Inflammatory macrophage treated with lipopolysaccharide for 1 hour (primary cell): ENCODE results near the gene NMNAT3.
A peak's percentile ranks its signal among the peaks of the same experiment; 100 is the strongest.

Source experiments
- DNase-seq, 2 donors: peaks; one replicate each; pipeline ENCODE4 v3.0.0-alpha.2; 2020 to 2022

The NMNAT3 gene

DNA sequence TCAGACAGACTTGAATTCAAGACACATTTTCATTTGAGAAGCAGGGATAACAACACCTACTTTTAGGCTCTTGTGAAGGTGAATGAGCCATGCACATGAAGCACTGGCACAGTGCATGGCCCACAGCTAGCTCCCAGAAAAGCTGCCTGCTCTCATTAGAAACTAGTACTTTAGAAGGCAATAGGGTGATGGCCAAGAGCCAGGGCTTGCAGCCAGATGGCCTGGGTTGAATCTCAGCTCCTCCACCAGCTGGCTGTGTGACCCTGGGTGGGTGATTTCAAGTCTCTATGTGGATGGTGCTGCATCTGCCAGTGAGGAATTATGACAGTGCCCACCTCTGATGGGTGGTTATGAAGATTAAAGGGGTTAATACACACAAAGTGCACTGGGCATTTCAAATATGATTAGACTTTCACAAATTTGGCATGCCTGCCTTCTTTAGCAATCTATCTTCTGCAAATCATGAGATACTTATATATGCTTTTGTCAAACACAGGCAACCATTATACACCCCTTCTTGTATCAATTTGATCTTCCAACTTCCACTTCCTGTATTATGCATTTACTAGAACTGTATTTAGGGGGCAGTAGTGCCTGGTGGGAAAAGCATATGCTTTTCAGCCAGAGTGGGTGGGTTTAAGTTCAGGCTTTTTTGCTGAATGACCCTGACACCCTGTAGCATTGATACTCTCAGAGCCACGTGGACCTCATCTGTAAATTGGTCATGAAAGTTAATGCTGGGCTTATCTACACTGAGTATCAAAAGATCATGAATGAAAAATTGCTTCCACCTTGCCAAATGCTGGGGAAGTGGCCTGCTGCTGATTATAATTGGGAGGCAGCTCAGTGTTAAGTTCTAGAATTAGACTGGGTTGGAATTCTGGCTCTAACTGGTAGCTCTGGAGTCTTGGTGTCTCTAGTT is 103.5 kb downstream of the NMNAT3 start:
- DNase-seq, result peak; percentile 12 to 19

DNA sequence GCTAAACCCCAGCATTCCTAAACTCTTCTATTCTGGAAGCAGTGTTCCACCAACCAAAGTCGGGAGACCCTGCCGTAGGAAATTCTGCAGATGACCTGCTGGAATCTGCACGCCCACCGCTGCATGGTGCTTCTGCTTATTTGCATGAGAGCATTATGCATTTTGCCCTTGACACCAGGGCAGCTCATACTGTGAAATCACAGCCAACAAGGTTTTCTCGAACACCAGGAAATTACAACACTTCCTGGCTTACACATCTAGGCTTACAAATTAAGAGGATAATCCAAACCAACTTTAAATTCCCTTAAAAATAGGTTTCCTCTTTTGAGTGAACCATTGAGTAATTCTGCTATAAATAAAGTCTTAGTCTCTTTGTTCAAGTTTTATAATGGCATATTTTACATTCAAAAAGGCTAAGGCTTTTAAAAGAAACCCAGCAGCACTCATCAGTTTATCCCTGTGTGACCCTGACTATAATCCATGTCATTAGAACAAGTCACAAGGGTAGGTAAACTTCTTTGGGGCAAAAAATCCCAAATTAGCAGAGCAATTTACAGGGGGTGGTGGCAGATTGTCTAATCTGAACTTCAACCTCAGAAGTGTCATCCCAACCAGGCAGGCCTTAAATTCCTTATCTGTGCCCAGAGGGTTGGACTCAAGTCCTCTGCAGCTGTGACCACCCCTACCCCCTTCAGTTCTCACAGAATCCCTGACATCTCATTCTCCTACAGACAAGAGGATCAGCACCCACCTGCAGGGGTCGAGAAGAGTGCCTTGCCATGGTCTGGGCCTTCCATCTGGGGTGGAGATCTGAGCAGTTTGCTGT is 104.7 kb downstream of the NMNAT3 start:
- DNase-seq, result peak; percentile 90 to 95

DNA sequence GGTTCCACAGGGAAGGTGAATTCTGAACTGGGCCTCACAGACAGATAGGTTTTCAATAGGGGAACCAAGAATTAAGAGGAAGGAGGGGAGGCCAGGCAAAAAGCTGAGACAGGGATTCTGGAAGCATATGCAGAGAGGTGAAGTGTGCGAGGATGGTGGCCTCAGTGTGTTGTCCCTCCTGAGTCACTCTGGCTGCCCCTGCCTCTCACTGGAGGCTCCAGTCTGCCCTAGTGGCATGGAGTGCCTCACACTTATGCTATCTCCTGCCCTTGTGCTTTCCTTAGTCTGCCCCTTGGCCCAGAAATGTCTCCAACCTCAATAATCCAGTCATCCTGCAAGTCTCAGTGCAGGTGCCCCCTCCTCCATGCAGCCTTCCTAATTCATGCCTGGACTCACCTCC is 106.1 kb downstream of the NMNAT3 start:
- peak in 1 of 2 donors; percentile 23 for DNase-seq

DNA sequence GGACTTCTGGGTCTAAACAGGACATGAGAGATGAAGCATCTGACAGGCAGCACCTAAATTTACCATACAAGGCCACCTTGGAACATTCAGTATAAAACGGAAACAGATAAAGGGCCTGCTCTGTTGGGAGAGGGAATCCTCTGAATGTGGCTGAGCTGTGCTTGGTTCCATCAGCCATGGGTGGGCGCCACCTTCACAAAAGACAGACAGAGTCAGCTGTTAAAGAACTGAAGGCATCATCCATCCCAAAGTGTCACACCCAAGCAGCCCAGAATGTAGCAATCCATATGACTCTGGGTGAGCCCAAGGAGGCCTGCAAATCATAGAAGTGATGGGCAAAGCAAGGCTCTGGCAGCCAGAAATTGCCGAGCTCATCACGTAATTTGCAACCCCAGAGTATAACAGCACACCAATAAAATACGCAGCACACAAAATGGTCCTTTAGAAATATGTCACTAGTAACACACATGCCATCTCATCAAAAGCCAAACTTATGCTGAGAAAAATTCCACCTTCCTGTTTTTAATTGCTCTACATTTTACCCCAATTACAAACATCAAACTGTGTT is 113.4 kb downstream of the NMNAT3 start:
- DNase-seq, result peak; percentile 43 to 46

DNA sequence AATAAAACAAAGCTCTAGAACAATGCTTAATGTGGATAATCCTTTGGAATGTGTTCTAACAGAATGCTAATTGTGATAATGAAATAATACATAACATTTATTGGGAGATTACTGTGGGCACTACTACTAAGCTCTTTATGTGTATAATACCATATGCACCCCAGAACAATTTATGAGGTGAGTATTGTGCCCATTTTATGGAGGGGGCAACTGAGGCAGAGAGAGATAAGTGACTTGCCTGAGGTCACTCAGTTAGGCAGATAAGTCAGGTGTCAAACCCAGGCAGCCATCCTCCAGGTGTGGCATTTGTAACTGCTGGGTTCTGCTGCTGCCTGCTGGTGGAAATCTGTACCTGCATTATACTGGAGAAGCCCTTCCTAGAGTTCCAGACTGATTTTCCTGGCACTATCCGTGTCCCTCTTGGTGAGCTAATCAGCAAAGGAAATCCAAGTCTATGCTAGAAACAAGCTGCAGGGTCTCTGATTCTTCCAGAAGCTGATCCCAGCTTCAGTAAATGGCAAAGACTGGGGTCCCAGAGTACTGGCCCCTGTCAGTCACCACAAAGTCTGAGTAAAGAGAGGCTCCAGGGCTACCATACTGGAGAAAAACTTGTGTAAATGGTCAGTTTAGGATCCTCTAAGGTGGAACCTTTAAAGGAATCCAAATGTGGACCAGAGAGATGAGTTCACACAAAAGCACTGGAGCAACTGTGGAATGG is 115.7 kb downstream of the NMNAT3 start:
- DNase-seq, result peak in 1 of 2 donors; percentile 16

DNA sequence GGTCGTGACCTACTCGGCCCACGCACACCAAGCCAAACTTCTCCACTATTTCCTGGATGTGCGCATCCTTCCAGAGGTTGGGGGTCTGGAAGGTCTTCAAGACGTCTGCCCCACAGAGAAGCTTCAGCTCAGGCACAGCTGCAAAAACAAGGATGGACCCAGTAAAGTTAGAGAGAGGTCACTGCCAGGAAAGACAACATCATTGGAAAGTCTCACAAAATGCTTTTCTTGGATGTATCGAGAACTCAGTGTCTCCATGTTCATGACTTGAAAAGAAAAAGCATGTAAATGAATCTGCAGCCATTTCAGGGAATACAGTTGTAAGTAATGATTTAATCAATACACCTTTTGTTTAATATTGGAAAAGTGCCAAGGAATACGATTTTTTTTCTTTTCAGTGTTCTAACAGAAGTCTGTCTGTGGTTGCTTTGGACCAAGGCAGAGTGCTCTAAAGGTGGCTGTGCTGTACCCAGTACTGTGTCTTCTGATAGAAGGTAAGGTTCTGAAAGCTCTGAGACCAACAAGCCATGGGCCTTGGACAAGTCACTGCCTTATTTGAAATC is 116.4 kb downstream of the NMNAT3 start:
- no peak for DNase-seq

DNA sequence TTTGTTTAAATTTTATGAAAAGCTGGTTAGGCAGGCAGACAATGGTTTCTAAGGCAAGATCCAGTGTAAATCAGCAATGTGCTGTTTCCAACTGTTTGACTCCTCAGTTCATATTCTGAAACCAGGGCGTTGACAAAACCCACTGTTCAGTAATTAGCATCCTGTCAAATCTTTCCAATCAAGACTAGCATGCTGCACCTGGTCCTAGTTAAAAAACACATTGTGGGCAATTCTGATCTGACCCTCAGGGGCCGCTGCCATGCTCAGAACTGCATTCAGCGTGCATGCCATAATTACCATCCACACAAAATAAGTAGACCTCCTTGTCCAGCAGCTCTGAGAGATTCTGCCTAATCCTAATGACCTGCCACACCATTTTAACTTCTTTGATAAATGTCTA is 117.4 kb downstream of the NMNAT3 start:
- no peak for DNase-seq

DNA sequence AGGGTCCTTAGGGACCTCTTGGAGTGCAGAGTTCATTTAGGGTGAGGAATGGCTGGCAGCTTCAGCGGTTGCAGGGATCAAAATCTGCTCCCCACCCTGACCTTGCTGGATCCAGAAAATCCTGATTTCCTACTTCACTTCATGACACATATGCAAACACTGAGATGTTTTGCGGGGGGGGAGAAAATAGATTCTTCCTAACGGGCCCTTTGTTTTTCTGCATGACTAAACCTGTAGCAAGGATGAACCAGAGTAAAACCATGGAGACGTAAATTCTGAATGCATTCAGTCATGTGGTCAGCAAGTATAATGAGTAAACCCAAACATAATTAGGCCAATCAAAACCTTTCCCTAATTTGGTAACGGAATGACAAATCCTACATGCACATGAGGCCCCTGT is 118.2 kb downstream of the NMNAT3 start:
- no peak for DNase-seq

DNA sequence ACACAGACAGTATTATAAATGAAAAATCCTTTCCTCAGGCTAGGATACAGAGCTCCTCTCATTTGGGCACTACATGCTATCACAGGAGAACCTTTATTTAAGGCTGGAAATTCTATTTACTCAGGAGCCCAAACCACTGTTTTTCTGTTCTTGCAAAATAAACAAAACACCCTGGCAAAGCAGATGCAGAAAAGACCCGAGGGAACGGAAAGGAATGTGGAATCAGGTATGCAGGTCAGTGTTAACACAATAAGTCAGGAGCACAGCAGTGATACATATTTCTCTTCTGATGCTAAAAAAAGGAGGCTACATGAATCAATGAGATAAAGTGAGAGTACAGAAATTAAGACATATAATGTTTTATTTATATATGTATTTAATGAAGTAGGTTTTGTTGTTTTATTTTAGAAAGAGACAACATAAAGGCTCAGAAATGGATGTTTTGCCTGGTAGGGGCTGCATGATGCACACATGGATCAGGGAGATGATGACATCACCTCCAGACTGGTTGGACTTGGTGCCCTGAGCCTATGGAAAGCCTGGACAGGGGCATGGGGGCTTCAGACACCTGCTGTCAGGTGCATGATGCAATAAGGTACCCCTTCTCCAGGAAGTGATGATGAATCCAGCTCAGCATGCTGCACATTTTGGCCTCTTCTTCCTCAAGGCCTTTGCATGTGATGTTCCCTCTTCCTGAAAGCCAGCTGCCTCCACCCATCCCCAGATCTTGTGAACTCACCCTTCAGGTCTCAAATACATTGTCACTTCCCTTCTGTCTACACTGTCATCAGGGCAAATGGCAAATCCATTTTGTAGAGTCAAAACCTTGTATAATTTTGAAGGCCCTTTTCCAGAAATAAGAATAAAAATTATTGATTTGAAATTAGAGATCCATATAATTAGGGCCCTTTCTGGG is 119.2 kb downstream of the NMNAT3 start:
- DNase-seq, result no peak

DNA sequence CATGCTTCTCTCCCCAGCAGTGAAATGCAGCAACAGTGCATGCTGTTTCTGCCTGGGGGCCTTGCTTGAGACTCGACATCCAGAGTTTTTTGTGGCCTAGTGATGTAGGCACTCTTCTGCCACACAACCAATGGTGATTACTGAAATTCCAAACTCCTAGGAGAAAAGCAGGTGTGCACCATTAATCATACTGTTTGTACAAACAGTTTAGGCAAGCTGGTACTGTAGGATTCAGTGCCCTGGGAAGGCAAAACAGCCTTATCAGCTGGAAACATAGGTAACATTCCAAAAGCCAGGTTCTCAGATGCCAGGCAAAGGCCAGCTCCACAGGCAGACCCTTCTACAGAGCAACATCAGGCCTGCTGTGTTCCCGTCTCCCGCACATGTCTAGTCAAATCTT is 120.7 kb downstream of the NMNAT3 start:
- no peak for DNase-seq

DNA sequence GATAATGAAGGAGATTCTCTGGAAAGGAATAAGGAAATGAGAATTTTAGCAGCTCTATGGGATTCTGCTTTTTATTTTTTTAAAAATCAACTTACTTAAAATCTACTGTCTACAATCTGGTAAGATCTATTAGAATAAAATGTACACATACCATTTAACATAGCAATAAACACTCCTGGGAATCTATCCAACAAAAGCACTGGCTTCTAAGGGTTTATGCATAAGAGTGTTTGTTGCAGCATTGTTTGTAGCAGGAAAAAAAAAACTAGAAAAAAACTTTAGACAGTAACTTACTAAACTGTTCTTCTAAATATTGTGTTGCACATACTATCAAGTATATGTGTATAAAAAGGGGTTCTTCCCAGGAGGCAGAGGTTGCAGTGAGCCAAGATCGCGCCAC is 122.5 kb downstream of the NMNAT3 start:
- DNase-seq, result no peak

DNA sequence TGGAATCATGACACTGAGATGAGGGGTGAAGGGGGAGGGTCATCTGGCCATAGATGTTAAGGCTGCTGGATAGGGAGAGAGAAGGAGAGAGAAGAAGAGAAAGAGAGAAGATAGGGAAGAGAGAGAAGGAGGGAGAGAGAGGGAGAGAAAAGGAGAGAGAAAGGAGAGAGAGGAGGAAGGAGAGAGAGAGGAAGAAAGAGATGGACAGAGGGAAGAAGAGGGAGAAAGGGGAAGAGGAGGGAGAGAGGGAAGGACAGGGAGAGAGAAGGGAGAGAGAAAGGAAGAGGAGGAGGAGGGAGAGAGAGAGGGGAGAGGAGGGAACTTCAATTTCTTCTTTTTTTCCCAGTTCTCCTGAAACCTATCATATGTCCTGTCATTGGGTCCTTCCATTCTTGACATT is 123.1 kb downstream of the NMNAT3 start:
- DNase-seq, result no peak

DNA sequence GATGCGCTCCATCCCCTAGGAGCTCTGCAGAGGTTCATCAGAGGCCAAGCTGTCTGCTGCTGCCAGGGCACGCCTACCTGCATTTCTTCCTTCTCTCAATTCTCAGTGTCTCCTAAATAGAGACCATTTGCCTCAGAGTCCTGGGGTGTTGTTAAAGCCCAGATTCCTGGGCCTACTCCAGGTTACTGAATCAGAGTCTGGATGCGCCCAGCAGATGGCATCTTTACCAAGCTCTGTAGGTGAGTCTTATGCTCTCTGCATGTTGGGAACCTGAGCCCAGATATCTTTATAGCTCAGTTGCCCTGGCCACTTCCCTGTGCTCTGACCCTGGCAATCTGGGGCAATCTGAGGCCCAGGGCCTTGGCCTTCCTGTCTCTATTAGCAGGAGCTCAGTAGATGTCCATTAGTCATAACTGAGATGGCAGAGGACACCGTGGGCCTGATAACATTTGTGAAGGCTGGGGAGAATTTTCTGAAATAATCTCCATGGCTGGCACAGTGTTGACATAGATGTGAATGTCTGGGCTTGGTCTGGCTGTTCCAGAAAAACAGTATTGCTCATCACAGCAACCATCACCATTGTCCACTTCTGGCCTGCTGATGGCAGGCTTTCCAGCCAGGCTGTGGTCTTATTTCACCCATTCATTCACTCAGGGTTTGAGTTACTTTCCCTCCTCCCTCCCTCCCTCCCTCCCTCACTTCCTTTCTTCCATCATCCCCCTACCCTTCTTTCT is 125.0 kb downstream of the NMNAT3 start:
- no peak for DNase-seq

DNA sequence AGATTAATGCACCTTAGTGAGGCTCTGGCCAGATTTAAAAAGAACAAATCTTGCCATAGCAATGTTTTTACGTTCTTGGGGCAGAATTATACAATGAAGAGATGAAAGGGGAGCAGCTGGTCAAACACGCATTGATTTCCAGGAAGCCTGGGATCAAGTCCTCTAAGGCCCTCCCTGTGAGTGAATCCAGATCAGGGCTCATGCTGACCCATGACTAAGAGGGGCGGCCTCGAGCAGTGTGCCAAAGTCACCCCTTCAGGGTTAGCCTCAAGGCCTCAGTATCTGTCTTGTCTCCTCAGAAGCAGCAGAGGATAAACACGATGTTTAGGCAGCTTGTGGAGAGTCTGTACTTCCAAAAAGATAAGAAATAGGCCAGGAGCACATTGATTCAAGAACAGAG is 129.0 kb downstream of the NMNAT3 start:
- DNase-seq, result no peak

DNA sequence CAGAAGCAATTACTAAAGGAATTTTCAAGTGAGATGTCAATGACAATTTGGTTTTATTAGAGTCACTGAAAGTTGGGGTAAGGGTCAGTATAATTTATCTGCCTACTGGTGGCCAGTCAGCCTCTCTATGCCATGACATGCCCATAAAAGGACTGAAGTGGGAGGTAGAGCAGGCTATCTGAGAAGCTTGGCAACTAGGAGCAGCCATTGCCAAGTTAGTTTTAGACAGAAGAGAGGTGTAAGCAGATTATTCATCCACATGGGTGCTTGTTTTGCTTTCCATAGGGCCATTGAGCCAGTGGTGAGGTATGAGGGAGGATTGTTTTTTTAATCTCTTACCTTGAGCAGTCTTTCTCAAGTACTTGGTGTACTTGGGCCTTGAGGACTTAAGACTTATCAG is 130.1 kb downstream of the NMNAT3 start:
- no peak for DNase-seq

DNA sequence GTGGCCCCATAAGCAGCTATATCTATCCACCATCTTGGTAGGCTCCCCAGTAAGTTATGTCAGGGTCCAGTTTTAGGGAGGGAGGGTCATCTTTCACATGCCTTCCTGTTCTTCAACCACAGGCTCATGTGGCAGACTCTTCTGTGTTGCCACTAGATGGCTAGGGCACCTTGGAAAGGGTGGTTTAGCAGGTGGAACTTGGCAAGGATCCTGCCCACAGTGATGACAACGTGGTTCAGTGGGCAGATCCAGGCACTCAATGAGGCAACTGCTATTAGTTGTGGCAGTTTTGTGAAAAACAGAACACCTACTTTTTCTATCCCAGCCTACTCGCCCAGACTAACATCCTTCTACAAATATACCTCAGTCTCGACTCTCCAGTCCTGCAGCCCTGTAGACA is 131.0 kb downstream of the NMNAT3 start:
- DNase-seq, result no peak

DNA sequence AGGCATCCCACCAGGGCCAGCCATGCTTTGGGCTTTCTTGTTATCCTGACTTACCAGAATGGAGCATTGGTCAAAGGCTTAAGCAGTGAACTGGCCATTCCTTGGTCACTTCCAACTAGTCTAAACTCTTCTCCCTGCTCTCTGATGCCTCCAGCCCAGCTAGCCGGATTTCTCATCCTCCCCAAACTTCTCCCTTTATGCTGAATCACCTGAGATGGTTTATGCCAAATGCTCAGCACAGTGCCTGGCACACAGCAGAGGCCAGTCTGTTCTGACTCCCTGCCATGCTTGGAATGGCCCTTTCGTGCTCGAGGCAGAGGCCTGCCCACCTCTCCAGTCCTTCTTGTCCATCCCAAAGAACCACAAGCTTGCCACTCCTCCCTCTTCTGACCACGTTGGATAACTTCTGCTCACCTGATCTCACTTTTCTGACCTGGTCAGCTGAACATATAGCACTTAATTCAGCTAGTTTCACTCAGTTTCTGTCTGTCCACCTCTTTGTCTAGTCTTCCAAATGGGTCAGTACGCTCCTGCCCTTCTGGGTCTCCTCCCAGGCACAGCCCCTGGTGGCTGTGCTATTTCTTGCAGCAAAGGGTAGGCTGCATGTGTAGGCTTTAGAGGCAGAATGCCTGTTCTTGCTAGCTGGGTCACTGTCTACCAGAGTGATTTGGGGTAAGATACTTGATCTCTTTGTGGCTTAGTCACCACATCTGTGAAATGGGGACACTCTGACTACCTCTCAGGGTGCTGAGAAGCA is 136.1 kb downstream of the NMNAT3 start:
- no peak for DNase-seq

DNA sequence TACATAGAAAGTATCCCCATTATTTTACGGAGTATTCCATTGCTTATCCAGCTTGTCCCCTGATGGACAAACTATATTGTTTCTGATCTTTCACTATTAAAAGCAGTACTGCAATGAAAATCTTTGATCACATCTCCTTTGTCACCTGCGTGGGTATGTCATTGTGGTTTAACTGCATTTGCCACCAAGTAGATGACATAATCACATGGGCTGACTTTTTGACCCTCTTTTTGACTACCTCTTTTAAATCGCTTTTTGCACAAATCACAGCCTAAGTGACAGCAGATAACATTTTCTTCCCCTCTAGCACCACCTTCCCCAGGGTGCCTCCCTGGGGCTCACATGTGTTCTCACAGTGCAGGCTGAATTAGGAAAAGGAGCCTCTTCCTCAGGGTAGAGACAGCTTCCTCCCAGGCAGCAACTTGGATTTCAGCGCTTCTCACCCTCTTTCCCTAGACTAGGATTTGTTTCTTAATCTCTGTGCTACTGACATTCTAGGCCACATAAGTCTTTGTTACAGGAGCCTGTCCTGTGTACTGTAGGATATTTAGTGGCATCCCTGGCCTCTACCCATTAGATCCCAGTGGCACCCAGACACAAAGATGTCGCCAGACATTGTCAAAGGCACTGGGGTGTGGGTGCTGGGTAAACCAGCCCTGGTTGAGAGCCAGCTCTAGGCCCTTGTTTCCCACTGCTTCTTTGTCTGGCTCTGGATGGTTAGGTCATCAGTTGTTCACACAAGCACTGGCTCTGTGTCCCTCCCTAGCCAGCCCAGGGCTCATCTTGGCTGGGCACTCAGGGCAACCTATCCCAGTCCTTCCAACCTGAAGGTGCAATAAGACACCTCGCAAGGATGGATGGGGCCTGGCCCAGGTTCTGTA is 136.9 kb downstream of the NMNAT3 start:
- peak; percentile 13 to 31 for DNase-seq

DNA sequence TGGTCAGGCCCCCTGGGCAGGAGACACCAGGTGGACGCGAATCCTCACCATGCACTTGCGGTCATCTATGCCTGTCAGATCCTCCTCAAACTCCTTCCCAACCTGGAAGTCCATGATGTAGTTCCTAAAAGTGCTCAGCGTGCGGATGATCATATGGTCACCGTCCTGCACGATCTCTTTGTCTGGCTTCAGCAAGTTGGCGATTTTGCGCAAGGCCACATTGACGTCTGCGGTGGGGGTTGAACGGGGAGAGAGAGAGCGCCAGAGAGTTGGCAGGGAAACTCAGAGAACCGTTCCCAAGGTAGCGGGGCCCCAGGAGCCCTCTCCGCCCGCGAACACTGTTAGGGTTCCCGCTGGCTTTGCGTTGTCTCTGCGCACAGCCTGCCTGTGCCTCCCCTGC is 139.0 kb downstream of the NMNAT3 start:
- no peak for DNase-seq
